ENCODE data around the gene RNPC3.
"Not testable (repeated sequence)": the region's sequence is repeated elsewhere in the genome, so short reads cannot be mapped to it uniquely, and the experiment has no call there.

RNPC3 gene

DNA sequence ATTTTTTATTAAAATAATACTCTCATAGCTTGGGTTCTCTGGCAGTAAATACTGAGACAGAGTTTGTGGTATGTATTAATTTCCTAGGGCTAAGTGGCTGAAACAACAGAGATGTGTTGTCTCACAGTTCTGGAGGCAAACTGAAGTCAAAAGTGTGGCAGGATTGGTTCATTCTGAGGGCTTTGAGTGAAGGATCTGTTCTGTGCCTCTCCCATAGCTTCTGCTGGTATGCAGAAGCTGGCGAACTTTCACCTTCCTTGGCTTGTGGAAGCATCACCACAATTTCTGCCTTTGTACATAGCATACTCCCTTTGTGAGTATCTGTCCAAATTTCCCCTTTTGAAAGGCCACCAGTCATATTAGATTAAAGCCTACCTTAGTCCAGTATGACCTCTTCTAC lies 21.0 kb downstream of the RNPC3 start:
- DNase-seq (ENCODE audit: low spot score): no peak
- in situ Hi-C loops (cut with MboI; ENCODE audit: low sequenced_read_pairs, unreplicated experiment): no loop called here
- TF ChIP-seq CTCF (IDR thresholded peaks at IDR 0.05; ENCODE audit: borderline replicate concordance, control extremely low read depth, extremely low read depth, insufficient read depth, missing control alignments): no peak

- no peak for TF ChIP-seq CTCF (IDR thresholded peaks at IDR 0.05; ENCODE audit: borderline replicate concordance, control extremely low read depth, extremely low read depth, insufficient read depth, missing control alignments)
- in situ Hi-C loops (cut with MboI; ENCODE audit: low sequenced_read_pairs, unreplicated experiment): no loop called here
- DNase-seq (ENCODE audit: low spot score): no peak
Measured at GRCh38 chr1:103547840-103548239, 22.3 kb downstream of the RNPC3 start.

DNA sequence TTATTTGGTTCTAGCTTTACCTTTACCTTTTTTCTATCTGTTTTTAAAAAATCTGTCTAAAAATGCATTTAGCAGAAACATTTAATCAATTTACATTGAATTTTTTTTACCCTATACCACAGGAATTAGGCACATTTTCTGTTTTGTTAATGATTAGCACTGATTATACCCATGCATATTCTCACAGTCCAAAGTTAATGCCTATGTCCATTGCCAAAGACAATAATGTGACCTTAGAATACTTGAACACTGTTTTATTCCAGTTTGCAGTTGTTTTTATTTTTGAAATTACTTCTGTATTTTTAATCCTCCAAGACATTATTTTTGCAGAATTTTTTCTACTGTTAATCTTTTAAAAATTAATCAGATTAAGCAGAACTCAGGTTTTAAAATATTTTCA lies 34.9 kb downstream of the RNPC3 start:
- DNase-seq (ENCODE audit: low spot score): no peak
- in situ Hi-C loops (cut with MboI; ENCODE audit: low sequenced_read_pairs, unreplicated experiment): no loop called here
- no peak for TF ChIP-seq CTCF (IDR thresholded peaks at IDR 0.05; ENCODE audit: borderline replicate concordance, control extremely low read depth, extremely low read depth, insufficient read depth, missing control alignments)

DNA sequence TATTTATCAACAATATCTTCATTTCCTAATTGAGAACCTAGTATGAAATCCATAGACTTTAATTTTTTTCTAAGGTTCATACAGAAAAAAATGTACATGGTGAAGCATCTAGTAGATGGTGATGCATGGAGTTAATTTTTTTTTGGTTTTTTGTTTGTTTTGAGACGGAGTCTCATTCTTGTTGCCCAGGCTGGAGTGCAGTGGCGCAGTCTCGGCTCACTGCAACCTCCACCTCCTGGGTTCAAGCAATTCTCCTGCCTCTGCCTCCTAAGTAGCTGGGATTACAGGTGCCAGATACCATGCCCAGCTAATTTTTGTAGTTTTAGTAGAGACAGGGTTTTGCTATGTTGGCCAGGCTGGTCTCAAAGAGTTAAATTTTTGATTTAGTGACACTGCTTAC lies 35.6 kb downstream of the RNPC3 start:
- in situ Hi-C loops (cut with MboI; ENCODE audit: low sequenced_read_pairs, unreplicated experiment): not testable (repeated sequence)

DNA sequence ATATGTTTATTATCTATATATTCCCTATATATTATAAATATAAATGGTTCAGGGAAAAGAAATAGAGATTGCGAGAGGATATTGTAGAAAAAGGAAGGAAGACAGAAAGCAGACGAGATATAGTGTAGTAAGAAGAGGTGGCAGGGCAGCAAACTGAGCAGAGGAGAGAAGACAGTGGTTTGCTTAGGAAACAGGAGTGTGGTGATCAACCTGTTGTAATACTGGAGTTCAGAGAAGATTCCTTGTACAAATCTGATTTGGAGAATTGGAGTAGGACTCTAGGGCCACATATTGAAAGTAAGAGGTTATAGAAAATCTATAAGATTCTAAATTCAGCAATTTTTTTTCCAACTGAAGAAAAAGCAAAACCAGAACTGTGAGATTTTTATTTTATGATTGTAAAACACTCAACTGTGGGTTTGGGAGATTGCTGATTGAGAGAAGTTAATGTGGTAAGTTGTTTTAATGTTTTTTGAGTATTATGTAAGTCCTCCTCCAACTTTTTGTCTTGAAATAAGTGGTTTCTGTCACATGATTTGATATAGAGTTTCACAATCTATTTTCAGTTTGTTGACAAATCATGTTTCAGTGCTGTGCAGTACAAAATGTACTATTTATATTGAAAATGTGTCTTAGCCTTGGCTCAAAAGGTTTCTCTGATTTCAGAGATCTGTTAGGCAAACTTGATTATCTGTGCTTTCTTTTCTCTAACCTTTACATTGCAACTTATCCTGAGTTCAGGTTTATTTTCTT lies 36.3 kb downstream of the RNPC3 start:
- TF ChIP-seq CTCF (IDR thresholded peaks at IDR 0.05; ENCODE audit: borderline replicate concordance, control extremely low read depth, extremely low read depth, insufficient read depth, missing control alignments): no peak
- DNase-seq (ENCODE audit: low spot score): peak; percentile 10
- in situ Hi-C loops (cut with MboI; ENCODE audit: low sequenced_read_pairs, unreplicated experiment): no loop called here

More for the DNA sequence above, 35.6 kb downstream of the RNPC3 start:
- not testable (repeated sequence) for DNase-seq (ENCODE audit: low spot score)

DNA sequence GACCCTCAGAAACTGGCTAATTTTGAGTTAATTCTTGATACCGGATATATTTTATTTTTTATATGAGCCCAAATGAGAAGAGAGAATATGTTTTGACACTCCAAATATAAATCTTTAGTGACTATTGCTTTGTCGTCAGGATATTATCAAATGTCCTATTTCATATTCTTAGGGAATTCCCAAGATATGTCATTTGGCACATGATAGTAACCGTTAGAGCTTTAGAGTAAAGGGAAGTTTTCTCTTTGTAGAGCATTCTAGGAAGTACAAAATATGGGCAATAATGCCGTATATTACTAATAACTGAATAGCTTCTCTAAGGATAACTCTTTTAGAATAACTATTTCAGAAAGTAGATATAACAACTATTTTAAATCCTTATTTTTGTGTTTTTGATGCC lies 37.6 kb downstream of the RNPC3 start:
- in situ Hi-C loops (cut with MboI; ENCODE audit: low sequenced_read_pairs, unreplicated experiment): no loop called here
- TF ChIP-seq CTCF (IDR thresholded peaks at IDR 0.05; ENCODE audit: borderline replicate concordance, control extremely low read depth, extremely low read depth, insufficient read depth, missing control alignments): no peak
- DNase-seq (ENCODE audit: low spot score): no peak

DNA sequence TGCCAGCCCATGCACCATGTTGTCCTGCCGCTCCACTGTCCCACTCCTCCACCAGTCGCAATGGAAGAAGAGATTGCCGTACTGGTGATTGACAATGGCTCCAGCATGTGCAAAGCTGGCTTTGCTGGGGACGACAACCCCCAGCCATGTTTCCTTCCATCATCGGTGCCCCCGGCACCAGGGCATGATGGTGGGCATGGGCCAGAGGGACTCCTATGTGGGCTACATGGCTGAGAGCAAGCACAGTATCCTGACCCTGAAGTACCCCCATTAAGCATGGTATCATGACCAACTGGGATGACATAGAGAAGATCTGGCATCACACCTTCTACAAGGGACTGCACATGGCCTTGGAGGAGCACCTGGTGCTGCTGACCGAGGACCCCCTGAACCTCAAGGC lies 44.0 kb downstream of the RNPC3 start:
- DNase-seq (ENCODE audit: low spot score): no peak
- no peak for TF ChIP-seq CTCF (IDR thresholded peaks at IDR 0.05; ENCODE audit: borderline replicate concordance, control extremely low read depth, extremely low read depth, insufficient read depth, missing control alignments)
- in situ Hi-C loops (cut with MboI; ENCODE audit: low sequenced_read_pairs, unreplicated experiment): no loop called here

- DNase-seq (ENCODE audit: low spot score); in situ Hi-C loops (cut with MboI; ENCODE audit: low sequenced_read_pairs, unreplicated experiment): not testable (repeated sequence)
Measured at GRCh38 chr1:103571289-103571688, 45.8 kb downstream of the RNPC3 start, which contains the start of gene AMY2B. Gene AMY2B, plus strand, starts transcription at chr1:103571589. Its CDS starts 14 bp downstream, at chr1:103571603.

All from GM13976 (cell line).